Measurements from ENCODE around the gene STIL.

The STIL gene

DNA sequence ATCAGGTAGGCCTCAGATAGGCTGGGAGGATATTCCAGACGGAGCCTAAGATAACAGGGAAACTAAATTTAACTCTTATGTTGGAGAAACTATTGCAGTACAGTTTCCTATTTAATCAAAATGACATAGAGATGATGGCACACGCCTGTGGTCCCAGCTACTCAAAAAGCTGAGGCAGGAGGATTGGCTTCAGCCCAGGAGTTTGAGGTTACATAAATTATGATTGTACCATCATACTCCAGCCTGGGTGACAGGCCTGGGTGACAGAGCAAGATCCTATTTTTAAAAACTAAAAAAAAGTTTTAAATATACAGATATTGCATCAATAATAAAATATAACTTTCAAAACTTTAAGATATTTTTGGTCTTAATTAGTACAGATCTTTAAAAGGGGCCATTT is 56.7 kb downstream of the STIL start:
- Histone ChIP-seq H3K4me1 (ENCODE audit: control insufficient read depth in 1 of 2, insufficient read depth in 2 of 2, low read length in 2 of 2) (no peaks in the 10 kb centered on the region), H3K36me3 (ENCODE audit: control insufficient read depth in 1 of 2, insufficient read depth in 2 of 2, low read length in 2 of 2) (peaks cover 0 to 4% of the 10 kb centered on the region in 2 donors), H3K27me3 (ENCODE audit: low read depth, low read length) (no peaks in the 10 kb centered on the region), H3K4me3 (ENCODE audit: low read depth in 1 of 2, low read length in 2 of 2) (no peak overlapping the region), H3K27ac (ENCODE audit: low read length) (no peak overlapping the region), H3K9me3 (ENCODE audit: control insufficient read depth in 1 of 2, low read length in 2 of 2) (no peaks in the 10 kb centered on the region)

- Histone ChIP-seq H3K27ac (ENCODE audit: low read length) (no peak overlapping the region), H3K4me1 (ENCODE audit: control insufficient read depth in 1 of 2, insufficient read depth in 2 of 2, low read length in 2 of 2) (no peaks in the 10 kb centered on the region), H3K27me3 (ENCODE audit: low read depth, low read length) (no peaks in the 10 kb centered on the region)
Measured at GRCh38 chr1:47252795-47253194, 61.2 kb downstream of the STIL start.

GRCh38 chr1:47252369-47252768 is 61.6 kb downstream of the STIL start:
- no peak overlapping the region for H3K4me3 ChIP-seq (ENCODE audit: low read depth in 1 of 2, low read length in 2 of 2)
- no peak overlapping the region for H3K27ac ChIP-seq (ENCODE audit: low read length)
- no peaks in the 10 kb centered on the region for H3K4me1 ChIP-seq (ENCODE audit: control insufficient read depth in 1 of 2, insufficient read depth in 2 of 2, low read length in 2 of 2)
- no peaks in the 10 kb centered on the region for H3K9me3 ChIP-seq (ENCODE audit: control insufficient read depth in 1 of 2, low read length in 2 of 2)
- no peaks in the 10 kb centered on the region for H3K36me3 ChIP-seq (ENCODE audit: control insufficient read depth in 1 of 2, insufficient read depth in 2 of 2, low read length in 2 of 2)
- no peaks in the 10 kb centered on the region for H3K27me3 ChIP-seq (ENCODE audit: low read depth, low read length)

More at GRCh38 chr1:47252795-47253194, 61.2 kb downstream of the STIL start:
- Histone ChIP-seq H3K9me3 (ENCODE audit: control insufficient read depth in 1 of 2, low read length in 2 of 2) (no peaks in the 10 kb centered on the region), H3K36me3 (ENCODE audit: control insufficient read depth in 1 of 2, insufficient read depth in 2 of 2, low read length in 2 of 2) (peaks cover 0 to 3% of the 10 kb centered on the region in 2 donors), H3K4me3 (ENCODE audit: low read depth in 1 of 2, low read length in 2 of 2) (no peak overlapping the region)

GRCh38 chr1:47249755-47250154 is 64.2 kb downstream of the STIL start:
- Histone ChIP-seq H3K27me3 (ENCODE audit: low read depth, low read length) (no peaks in the 10 kb centered on the region), H3K27ac (ENCODE audit: low read length) (no peak overlapping the region), H3K4me1 (ENCODE audit: control insufficient read depth in 1 of 2, insufficient read depth in 2 of 2, low read length in 2 of 2) (no peaks in the 10 kb centered on the region), H3K4me3 (ENCODE audit: low read depth in 1 of 2, low read length in 2 of 2) (no peak overlapping the region), H3K9me3 (ENCODE audit: control insufficient read depth in 1 of 2, low read length in 2 of 2) (no peaks in the 10 kb centered on the region), H3K36me3 (ENCODE audit: control insufficient read depth in 1 of 2, insufficient read depth in 2 of 2, low read length in 2 of 2) (no peaks in the 10 kb centered on the region)

- no peaks in the 10 kb centered on the region for H3K4me1 ChIP-seq (ENCODE audit: control insufficient read depth in 1 of 2, insufficient read depth in 2 of 2, low read length in 2 of 2)
- no peaks in the 10 kb centered on the region for H3K36me3 ChIP-seq (ENCODE audit: control insufficient read depth in 1 of 2, insufficient read depth in 2 of 2, low read length in 2 of 2)
- H3K9me3 ChIP-seq (ENCODE audit: control insufficient read depth in 1 of 2, low read length in 2 of 2) = no peaks in the 10 kb centered on the region
- no peak overlapping the region for H3K4me3 ChIP-seq (ENCODE audit: low read depth in 1 of 2, low read length in 2 of 2)
- H3K27ac ChIP-seq (ENCODE audit: low read length) = no peak overlapping the region
- no peaks in the 10 kb centered on the region for H3K27me3 ChIP-seq (ENCODE audit: low read depth, low read length)
Measured at GRCh38 chr1:47244339-47244862, 69.5 kb downstream of the STIL start.

- H3K27ac ChIP-seq (ENCODE audit: low read length) = no peak overlapping the region
- H3K9me3 ChIP-seq (ENCODE audit: control insufficient read depth in 1 of 2, low read length in 2 of 2) = no peaks in the 10 kb centered on the region
- H3K4me3 ChIP-seq (ENCODE audit: low read depth in 1 of 2, low read length in 2 of 2) = no peak overlapping the region
- no peaks in the 10 kb centered on the region for H3K27me3 ChIP-seq (ENCODE audit: low read depth, low read length)
- H3K36me3 ChIP-seq (ENCODE audit: control insufficient read depth in 1 of 2, insufficient read depth in 2 of 2, low read length in 2 of 2) = no peaks in the 10 kb centered on the region
- H3K4me1 ChIP-seq (ENCODE audit: control insufficient read depth in 1 of 2, insufficient read depth in 2 of 2, low read length in 2 of 2) = no peaks in the 10 kb centered on the region
Measured at GRCh38 chr1:47243910-47244309, 70.0 kb downstream of the STIL start.

DNA sequence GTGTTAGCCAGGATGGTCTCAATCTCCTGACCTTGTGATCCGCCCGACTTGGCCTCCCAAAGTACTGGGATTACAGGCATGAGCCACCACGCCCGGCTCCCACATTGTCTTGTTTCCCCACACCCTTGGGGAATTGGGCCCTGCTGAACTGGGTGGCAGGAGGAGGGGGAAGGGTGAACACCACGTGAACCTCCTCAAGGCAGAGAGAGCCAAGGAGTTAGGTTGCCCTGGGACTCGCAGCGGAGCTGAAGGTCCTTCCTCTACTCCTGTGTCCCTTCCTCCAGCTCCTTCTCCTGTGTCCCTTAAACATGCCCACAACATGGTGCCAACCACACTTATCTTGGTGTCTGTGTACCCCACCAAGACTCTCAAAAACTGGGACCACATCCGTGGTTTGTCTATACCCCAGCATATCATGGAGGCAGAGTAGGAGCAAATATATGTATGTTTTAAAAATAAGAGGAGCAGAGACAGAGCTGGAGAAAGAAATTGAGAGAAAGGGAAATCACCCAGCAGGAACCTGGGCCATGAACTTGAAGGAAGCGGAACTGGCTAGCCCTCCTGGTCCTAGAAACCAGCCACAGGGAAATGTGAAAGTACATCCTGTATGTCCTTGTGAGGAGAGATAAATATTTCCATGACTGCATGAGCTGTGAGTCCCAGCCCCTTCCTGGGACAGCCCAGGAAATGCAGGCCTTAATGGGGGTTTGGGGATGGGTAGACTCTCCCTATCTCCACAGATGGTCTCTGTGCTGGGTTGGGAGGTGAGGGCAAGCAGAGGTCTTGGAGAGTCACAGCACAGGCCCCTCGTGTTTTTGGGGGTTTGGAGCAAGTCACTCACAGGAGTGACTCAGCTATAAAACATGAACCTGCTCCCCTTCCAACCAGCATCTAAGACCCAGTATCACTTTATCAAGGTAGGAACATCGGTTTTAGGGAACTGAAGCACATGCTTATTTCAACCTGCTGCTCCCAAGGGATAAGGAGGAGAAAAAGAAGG is 72.5 kb downstream of the STIL start:
- Histone ChIP-seq H3K27me3 (ENCODE audit: low read depth, low read length) (no peaks in the 10 kb centered on the region), H3K4me3 (ENCODE audit: low read depth in 1 of 2, low read length in 2 of 2) (no peak overlapping the region), H3K9me3 (ENCODE audit: control insufficient read depth in 1 of 2, low read length in 2 of 2) (no peaks in the 10 kb centered on the region), H3K36me3 (ENCODE audit: control insufficient read depth in 1 of 2, insufficient read depth in 2 of 2, low read length in 2 of 2) (no peaks in the 10 kb centered on the region), H3K27ac (ENCODE audit: low read length) (no peak overlapping the region), H3K4me1 (ENCODE audit: control insufficient read depth in 1 of 2, insufficient read depth in 2 of 2, low read length in 2 of 2) (no peaks in the 10 kb centered on the region)

DNA sequence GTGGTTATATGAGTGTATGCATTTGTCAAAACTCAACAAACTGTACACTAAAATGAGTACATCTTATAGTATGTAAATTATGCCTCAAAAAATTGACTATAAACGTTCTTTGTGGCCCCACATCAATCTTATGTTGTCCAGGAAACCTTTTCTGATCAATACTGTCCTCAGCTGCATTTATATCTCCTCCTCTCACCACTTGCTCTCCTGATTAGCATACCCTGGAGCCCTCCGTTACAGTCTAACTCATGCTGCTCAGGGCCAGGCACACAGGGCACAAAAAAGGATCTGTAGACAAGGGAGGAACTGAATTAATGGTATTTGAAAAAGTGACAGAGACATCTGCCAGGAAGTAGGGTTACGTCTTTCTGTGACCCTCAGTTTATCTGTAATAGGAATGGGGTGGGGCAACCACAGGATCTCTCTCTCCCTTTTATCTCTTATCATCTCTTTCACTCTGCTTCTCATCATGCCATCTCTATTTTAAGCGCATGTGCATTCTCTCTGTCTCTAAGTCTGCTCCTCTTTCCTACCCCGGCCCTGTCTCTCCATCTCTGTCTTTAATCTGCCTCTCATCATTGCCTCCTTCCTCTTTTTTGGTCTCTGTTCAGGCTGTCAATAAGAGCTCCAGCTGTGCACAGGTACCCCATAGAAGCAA is 74.9 kb downstream of the STIL start:
- H3K27ac ChIP-seq (ENCODE audit: low read length) = no peak overlapping the region
- no peaks in the 10 kb centered on the region for H3K36me3 ChIP-seq (ENCODE audit: control insufficient read depth in 1 of 2, insufficient read depth in 2 of 2, low read length in 2 of 2)
- no peaks in the 10 kb centered on the region for H3K9me3 ChIP-seq (ENCODE audit: control insufficient read depth in 1 of 2, low read length in 2 of 2)
- no peak overlapping the region for H3K4me3 ChIP-seq (ENCODE audit: low read depth in 1 of 2, low read length in 2 of 2)
- peaks cover 2% of the 10 kb centered on the region for H3K27me3 ChIP-seq (ENCODE audit: low read depth, low read length)
- H3K4me1 ChIP-seq (ENCODE audit: control insufficient read depth in 1 of 2, insufficient read depth in 2 of 2, low read length in 2 of 2) = no peaks in the 10 kb centered on the region

- Histone ChIP-seq H3K9me3 (ENCODE audit: control insufficient read depth in 1 of 2, low read length in 2 of 2) (no peaks in the 10 kb centered on the region), H3K36me3 (ENCODE audit: control insufficient read depth in 1 of 2, insufficient read depth in 2 of 2, low read length in 2 of 2) (no peaks in the 10 kb centered on the region), H3K4me3 (ENCODE audit: low read depth in 1 of 2, low read length in 2 of 2) (no peak overlapping the region), H3K27me3 (ENCODE audit: low read depth, low read length) (peaks cover 29% of the 10 kb centered on the region), H3K4me1 (ENCODE audit: control insufficient read depth in 1 of 2, insufficient read depth in 2 of 2, low read length in 2 of 2) (peaks cover 0 to 8% of the 10 kb centered on the region in 2 donors), H3K27ac (ENCODE audit: low read length) (no peak overlapping the region)
Measured at GRCh38 chr1:47235806-47236205, 78.1 kb downstream of the STIL start.

DNA sequence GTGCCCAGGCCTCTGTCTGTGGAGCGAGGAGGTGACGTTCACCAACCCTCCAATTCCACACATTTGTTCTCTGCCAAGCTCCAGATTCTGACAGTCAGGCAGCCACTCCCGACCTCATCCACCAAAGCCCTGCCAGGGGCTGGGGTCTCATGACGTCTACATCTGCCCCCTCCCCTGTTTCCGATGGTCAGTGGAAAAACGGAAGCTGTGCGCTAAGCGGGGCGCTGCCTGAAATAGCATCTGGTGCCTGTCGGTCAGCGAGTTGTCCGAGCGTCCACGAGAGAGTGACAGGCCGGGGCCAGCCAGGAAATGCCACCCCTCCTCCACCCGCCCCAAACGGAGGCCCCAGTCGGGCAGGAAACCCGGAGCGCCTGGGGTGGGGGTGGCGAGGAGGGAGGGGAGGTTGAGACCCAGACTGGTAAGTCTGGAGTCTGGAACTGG is 78.7 kb downstream of the STIL start:
- Histone ChIP-seq H3K4me1 (ENCODE audit: control insufficient read depth in 1 of 2, insufficient read depth in 2 of 2, low read length in 2 of 2) (peaks cover 0 to 8% of the 10 kb centered on the region in 2 donors), H3K9me3 (ENCODE audit: control insufficient read depth in 1 of 2, low read length in 2 of 2) (no peaks in the 10 kb centered on the region), H3K4me3 (ENCODE audit: low read depth in 1 of 2, low read length in 2 of 2) (no peak overlapping the region), H3K27me3 (ENCODE audit: low read depth, low read length) (peaks cover 34% of the 10 kb centered on the region), H3K36me3 (ENCODE audit: control insufficient read depth in 1 of 2, insufficient read depth in 2 of 2, low read length in 2 of 2) (no peaks in the 10 kb centered on the region), H3K27ac (ENCODE audit: low read length) (no peak overlapping the region)

GRCh38 chr1:47233186-47233585 is 80.8 kb downstream of the STIL start:
- Histone ChIP-seq H3K9me3 (ENCODE audit: control insufficient read depth in 1 of 2, low read length in 2 of 2) (no peaks in the 10 kb centered on the region), H3K4me3 (ENCODE audit: low read depth in 1 of 2, low read length in 2 of 2) (no peak overlapping the region), H3K36me3 (ENCODE audit: control insufficient read depth in 1 of 2, insufficient read depth in 2 of 2, low read length in 2 of 2) (no peaks in the 10 kb centered on the region), H3K27me3 (ENCODE audit: low read depth, low read length) (peaks cover 55% of the 10 kb centered on the region), H3K27ac (ENCODE audit: low read length) (no peak overlapping the region), H3K4me1 (ENCODE audit: control insufficient read depth in 1 of 2, insufficient read depth in 2 of 2, low read length in 2 of 2) (peaks cover 0 to 16% of the 10 kb centered on the region in 2 donors)
